Keratinocyte (primary cell): ENCODE measurements around the gene SLC1A4. TPM values are rescaled to one million over a fixed set of nuclear protein-coding genes. Genes with fewer than 3 reads are reported as not detected.
"Not testable (repeated sequence)": the region's sequence is repeated elsewhere in the genome, so short reads cannot be mapped to it uniquely, and the experiment has no call there.

Experiments
- DNase-seq: peaks from one replicate; pipeline ENCODE4 v3.0.0-alpha.2; 2011; ENCODE audit warnings: low read depth, missing footprints, low spot score
- FAIRE-seq: peaks from 2 replicates; lab custom pipeline; 2011; peaks lifted over from hg19 to GRCh38; lab: Jason Lieb, UNC
- H2AFZ ChIP-seq: 2 replicates; pipeline ENCODE4 v1.6.0; 2012; ENCODE audit warnings: low read length, control low read depth, inconsistent platforms; ENCODE audit not compliant: control insufficient read depth
- H3K27ac ChIP-seq: 2 replicates; pipeline ENCODE4 v1.5.1; 2011; ENCODE audit warnings: low read length; ENCODE audit not compliant: control insufficient read depth, insufficient read depth
- H3K27me3 ChIP-seq: 3 replicates; pipeline ENCODE4 v1.6.0; 2011; ENCODE audit warnings: low read length; ENCODE audit not compliant: control insufficient read depth, insufficient read depth; ENCODE audit errors: extremely low read depth
- H3K36me3 ChIP-seq, 2 experiments: 2 replicates in 1 of 2; 3 replicates in 1 of 2; pipeline ENCODE4 v1.5.1; 2011; ENCODE audit warnings: low read length in 2 of 2, mild to moderate bottlenecking in 1 of 2; ENCODE audit not compliant: control insufficient read depth in 2 of 2, insufficient read depth in 2 of 2; ENCODE audit errors: extremely low read depth in 1 of 2
- H3K4me1 ChIP-seq: 3 replicates; pipeline ENCODE4 v1.5.1; 2011; ENCODE audit warnings: low read length; ENCODE audit not compliant: control insufficient read depth, insufficient read depth; ENCODE audit errors: extremely low read depth
- H3K4me2 ChIP-seq: 3 replicates; pipeline ENCODE4 v1.6.0; 2011; ENCODE audit warnings: low read depth, low read length; ENCODE audit not compliant: control insufficient read depth, insufficient read depth; ENCODE audit errors: extremely low read depth
- H3K4me3 ChIP-seq, 3 experiments: fragments of 200-600 bp in 1 of 3; sonication (generic) in 1 of 3; 2 replicates in 2 of 3; 3 replicates in 1 of 3; pipeline ENCODE4 v1.5.1; 2011 to 2016; ENCODE audit warnings: low read length in 3 of 3, mild to moderate bottlenecking in 3 of 3, control low read depth in 2 of 3, inconsistent platforms in 1 of 3, low read depth in 1 of 3, mixed read lengths in 1 of 3, mixed run types in 1 of 3, moderate library complexity in 1 of 3; ENCODE audit not compliant: control insufficient read depth in 2 of 3, insufficient read depth in 2 of 3; ENCODE audit errors: extremely low read depth in 1 of 3
- H3K79me2 ChIP-seq: 2 replicates; pipeline ENCODE4 v1.6.0; 2012; ENCODE audit warnings: low read length; ENCODE audit not compliant: control insufficient read depth, insufficient read depth
- H3K9ac ChIP-seq: 3 replicates; pipeline ENCODE4 v1.6.0; 2011; ENCODE audit warnings: low read length; ENCODE audit not compliant: control insufficient read depth, insufficient read depth; ENCODE audit errors: extremely low read depth
- H3K9me1 ChIP-seq: 3 replicates; pipeline ENCODE4 v1.6.0; 2011; ENCODE audit warnings: low read length; ENCODE audit not compliant: control insufficient read depth, insufficient read depth; ENCODE audit errors: extremely low read depth
- H3K9me3 ChIP-seq: 2 replicates; pipeline ENCODE4 v1.5.1; 2012; ENCODE audit warnings: low read depth, low read length; ENCODE audit not compliant: control insufficient read depth
- H4K20me1 ChIP-seq: 3 replicates; pipeline ENCODE4 v1.6.0; 2011; ENCODE audit warnings: low read length; ENCODE audit not compliant: control insufficient read depth, insufficient read depth; ENCODE audit errors: extremely low read depth
- CTCF ChIP-seq, 3 experiments: IDR thresholded peaks in 1 of 3; conservative IDR thresholded peaks in 1 of 3; optimal IDR thresholded peaks in 1 of 3; 2 replicates in 2 of 3; 3 replicates in 1 of 3; pipeline versions ENCODE3 to v1.5.1; 2011; ENCODE audit warnings: low read length in 3 of 3, mild to moderate bottlenecking in 3 of 3, moderate library complexity in 2 of 3, control low read depth in 1 of 3, inconsistent platforms in 1 of 3; ENCODE audit not compliant: insufficient read depth in 2 of 3; ENCODE audit errors: extremely low read depth in 1 of 3
- EZH2 ChIP-seq: IDR thresholded peaks from one replicate; pipeline ENCODE4 v1.6.1; 2012; ENCODE audit warnings: inconsistent platforms, mild to moderate bottlenecking, low read length, moderate library complexity
- dilution Hi-C: fragments of 300-500 bp; cut with MboI; formaldehyde crosslinking; loops from one replicate; pipeline ENCODE4 v1.7.0; 2020; ENCODE audit warnings: low sequenced_read_pairs; ENCODE audit not compliant: extremely low pct_ligation_motif_present
- polyA plus RNA-seq, 5 experiments: library from polyadenylated mRNA; depleted of rRNA in 3 of 5; stranded (reverse) in 3 of 5; stranded (forward) in 1 of 5; unstranded in 1 of 5; fragments of >200 nt; gene quantifications; 1 replicate in 1 of 5; 2 replicates in 3 of 5; 3 replicates in 1 of 5; pipeline versions ENCODE4 v1.2.1 to v1.2.3, GENCODE V29; 2011 to 2012; ENCODE audit warnings: missing spikeins in 2 of 5, low read depth in 1 of 5, low replicate concordance in 1 of 5

SLC1A4 gene
- polyA plus RNA-seq, 1 donor (not counting 4 experiments of a cell fraction or from before 2014, with no cell fraction given): 8.2 TPM

GRCh38 chr2:65033178-65033577, 44.0 kb downstream of the SLC1A4 start:
- Histone ChIP-seq H3K79me2 (no peaks in the 10 kb centered on the region), H2AFZ (no peak overlapping the region), H3K4me3 (no peak overlapping the region), H3K27ac (no peak overlapping the region), H3K9me3 (peaks cover 2% of the 10 kb centered on the region), H3K4me2 (no peak overlapping the region), H3K4me1 (peaks cover 7% of the 10 kb centered on the region), H4K20me1 (no peaks in the 10 kb centered on the region), H3K9me1 (no peaks in the 10 kb centered on the region), H3K9ac (no peak overlapping the region), H3K27me3 (no peaks in the 10 kb centered on the region), H3K36me3 (no peaks in the 10 kb centered on the region)
- FAIRE-seq (no peak), DNase-seq (no peak)
- no peak for TF ChIP-seq EZH2
- no peak for TF ChIP-seq CTCF (optimal IDR thresholded peaks at IDR 0.05 in 1 of 3, IDR thresholded peaks at IDR 0.05 in 1 of 3, conservative IDR thresholded peaks at IDR 0.05 in 1 of 3; ENCODE audit: extremely low read depth in 1 of 3, insufficient read depth in 2 of 3, low read length in 3 of 3)
- dilution Hi-C loops: loop anchor here (25.0 kb wide), 1 partner anchor 121 kb away; no protein-coding TSS in a partner anchor

DNA sequence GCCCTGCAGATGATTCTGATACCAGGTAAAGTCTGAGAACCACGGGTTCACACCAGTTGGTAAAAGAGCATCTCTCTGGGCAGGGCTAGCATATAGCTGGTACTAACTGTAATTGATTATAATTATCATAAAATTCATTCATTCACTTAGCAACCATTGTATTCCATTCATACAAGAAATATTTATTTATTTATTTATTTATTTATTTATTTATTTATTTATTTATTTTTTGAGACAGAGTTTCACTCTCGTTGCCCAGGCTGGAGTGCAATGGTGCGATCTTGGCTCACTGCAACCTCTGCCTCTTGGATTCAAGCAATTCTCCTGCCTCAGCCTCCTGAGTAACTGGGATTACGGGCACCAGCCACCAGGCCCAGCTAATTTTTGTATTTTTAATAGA, 44.5 kb downstream of the SLC1A4 start:
- not testable (repeated sequence) for FAIRE-seq, H3K4me1 ChIP-seq, H2AFZ ChIP-seq, H3K27me3 ChIP-seq, H3K9me3 ChIP-seq, H3K4me3 ChIP-seq, H3K4me2 ChIP-seq, H3K9ac ChIP-seq, H3K36me3 ChIP-seq, DNase-seq, H3K27ac ChIP-seq, H3K79me2 ChIP-seq, H4K20me1 ChIP-seq, H3K9me1 ChIP-seq
- dilution Hi-C loops: loop anchor here (25.0 kb wide), 1 partner anchor 121 kb away; no protein-coding TSS in a partner anchor

DNA sequence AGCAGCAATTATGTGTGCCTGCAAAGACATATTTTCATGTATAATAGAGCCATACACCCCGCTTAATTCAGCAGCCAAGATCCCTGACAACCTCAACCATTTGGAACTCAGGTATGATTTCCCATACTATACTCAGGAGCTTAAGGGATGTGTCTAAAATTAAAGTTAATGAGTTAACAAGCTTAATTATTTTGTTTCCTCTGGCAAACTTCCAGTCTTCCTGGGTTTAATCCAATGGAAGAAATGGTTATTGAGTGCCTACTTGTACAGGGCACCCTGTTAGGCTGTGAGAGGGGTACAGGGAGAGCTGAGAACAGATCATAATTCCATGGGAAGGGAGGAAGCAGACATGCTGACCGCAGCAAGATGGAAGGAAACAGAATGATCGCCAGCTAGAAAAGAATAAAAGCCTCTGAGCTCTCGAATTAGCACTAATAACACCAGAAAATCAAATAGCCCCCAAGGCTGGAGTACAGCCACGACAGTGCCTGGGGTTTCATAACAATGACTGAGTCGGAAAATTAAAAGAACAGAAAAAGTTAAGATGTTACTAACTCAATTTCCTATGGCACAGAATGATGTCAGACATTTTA, 46.2 kb downstream of the SLC1A4 start:
- peaks cover 10% of the 10 kb centered on the region for H3K4me1 ChIP-seq
- TF ChIP-seq CTCF (optimal IDR thresholded peaks at IDR 0.05 in 1 of 3, IDR thresholded peaks at IDR 0.05 in 1 of 3, conservative IDR thresholded peaks at IDR 0.05 in 1 of 3; ENCODE audit: extremely low read depth in 1 of 3, insufficient read depth in 2 of 3, low read length in 3 of 3): no peak
- H2AFZ ChIP-seq: no peak overlapping the region
- H3K9me1 ChIP-seq: no peaks in the 10 kb centered on the region
- no peak for DNase-seq
- H3K9me3 ChIP-seq: peaks cover 2% of the 10 kb centered on the region
- no peak overlapping the region for H3K4me2 ChIP-seq
- H4K20me1 ChIP-seq: no peaks in the 10 kb centered on the region
- no peaks in the 10 kb centered on the region for H3K27me3 ChIP-seq
- dilution Hi-C loops: loop anchor here (25.0 kb wide), 1 partner anchor 123 kb away; no protein-coding TSS in a partner anchor
- no peak overlapping the region for H3K9ac ChIP-seq
- FAIRE-seq: no peak
- H3K36me3 ChIP-seq: no peaks in the 10 kb centered on the region
- H3K79me2 ChIP-seq: no peaks in the 10 kb centered on the region
- no peak overlapping the region for H3K4me3 ChIP-seq
- no peak overlapping the region for H3K27ac ChIP-seq
